Skin epidermis (tissue), 12 donors: Measurements from ENCODE around the gene PTCH2.
A peak's percentile ranks its signal among the peaks of the same experiment; 100 is the strongest.
"Not testable (repeated sequence)": the region's sequence is repeated elsewhere in the genome, so short reads cannot be mapped to it uniquely, and the experiment has no call there.

Source experiments
- H3K27ac ChIP-seq, 21 experiments: fragments of 200-600 bp; sonication (generic) in 11 of 21; one replicate each; pipeline ENCODE4 v1.5.0; 2020; ENCODE audit warnings: mild to moderate bottlenecking in 3 of 21, inconsistent platforms in 2 of 21, moderate library complexity in 2 of 21
- H3K4me3 ChIP-seq, 7 experiments: fragments of 200-600 bp; sonication (generic) in 2 of 7; one replicate each; pipeline ENCODE4 v1.5.0; 2020; ENCODE audit warnings: inconsistent platforms in 2 of 7, mild to moderate bottlenecking in 2 of 7, moderate library complexity in 1 of 7

PTCH2 gene

GRCh38 chr1:44806025-44806703, 36.9 kb downstream of the PTCH2 start:
- H3K27ac ChIP-seq: peak overlapping the region; percentile 82 to 100 (median 97)
- no peak overlapping the region for H3K4me3 ChIP-seq

GRCh38 chr1:44805311-44806024, 37.6 kb downstream of the PTCH2 start:
- H3K27ac ChIP-seq: peak overlapping the region in 16 of 21 experiments; percentile 24 to 100 (median 96)
- H3K4me3 ChIP-seq: no peak overlapping the region

GRCh38 chr1:44803312-44804095, 39.5 kb downstream of the PTCH2 start:
- Histone ChIP-seq H3K27ac (peak overlapping the region in 17 of 21 experiments; percentile 7 to 99 (median 84)), H3K4me3 (peak overlapping the region in 3 of 7 experiments; percentile 1 to 97 (median 79))

GRCh38 chr1:44803062-44803311, 40.1 kb downstream of the PTCH2 start:
- H3K27ac ChIP-seq: peak overlapping the region in 18 of 21 experiments; percentile 41 to 99 (median 90)
- H3K4me3 ChIP-seq: peak overlapping the region in 3 of 7 experiments; percentile 1 to 97 (median 79)

GRCh38 chr1:44802306-44803061, 40.6 kb downstream of the PTCH2 start:
- Histone ChIP-seq H3K27ac (peak overlapping the region in 20 of 21 experiments; percentile 7 to 99 (median 87)), H3K4me3 (peak overlapping the region; percentile 73 to 97 (median 90))

- Histone ChIP-seq H3K4me3 (peak overlapping the region; percentile 73 to 97 (median 90)), H3K27ac (peak overlapping the region in 19 of 21 experiments; percentile 14 to 99 (median 93))
Measured at GRCh38 chr1:44801491-44802305, 41.4 kb downstream of the PTCH2 start.

GRCh38 chr1:44799770-44800584, 43.1 kb downstream of the PTCH2 start, which contains the start of gene PLK3:
Gene PLK3, plus strand, starts transcription at chr1:44800377. Its CDS starts 87 bp downstream, at chr1:44800464.
- Histone ChIP-seq H3K4me3 (peak within 1 kb of the TSS; percentile 73 to 97 (median 90)), H3K27ac (peak within 1 kb of the TSS; percentile 82 to 99 (median 96))

GRCh38 chr1:44798481-44799365, 44.3 kb downstream of the PTCH2 start:
- peak overlapping the region in 18 of 21 experiments; percentile 11 to 99 (median 94) for H3K27ac ChIP-seq
- H3K4me3 ChIP-seq: no peak overlapping the region

GRCh38 chr1:44797886-44798285, 45.2 kb downstream of the PTCH2 start:
- peak overlapping the region in 1 of 21 experiments; percentile 71 for H3K27ac ChIP-seq
- not testable (repeated sequence) for H3K4me3 ChIP-seq

GRCh38 chr1:44792736-44793502, 50.1 kb downstream of the PTCH2 start:
- Histone ChIP-seq H3K27ac (peak overlapping the region in 11 of 21 experiments; percentile 3 to 81 (median 60)), H3K4me3 (no peak overlapping the region)

GRCh38 chr1:44790968-44791801, 51.9 kb downstream of the PTCH2 start:
- Histone ChIP-seq H3K4me3 (no peak overlapping the region), H3K27ac (peak overlapping the region in 2 of 21 experiments; percentile 11 to 62)

- Histone ChIP-seq H3K27ac (peak within 1 kb of the TSS in 1 of 21 experiments; percentile 75), H3K4me3 (no peak within 1 kb of the TSS)
Measured at GRCh38 chr1:44788120-44788860, 54.8 kb downstream of the PTCH2 start, which contains the start of gene BEST4. Gene BEST4, minus strand, starts transcription at chr1:44788170. Its CDS starts 465 bp downstream, at chr1:44787705.

GRCh38 chr1:44787506-44787905, 55.5 kb downstream of the PTCH2 start:
- H3K27ac ChIP-seq: no peak overlapping the region
- no peak overlapping the region for H3K4me3 ChIP-seq

GRCh38 chr1:44786841-44787426, 56.1 kb downstream of the PTCH2 start:
- Histone ChIP-seq H3K4me3 (peak overlapping the region in 1 of 7 experiments; percentile 39), H3K27ac (peak overlapping the region in 7 of 21 experiments; percentile 9 to 78 (median 53))
